A673 (cell line): ENCODE data around the gene TMEM266. TPM values are rescaled to one million over a fixed set of nuclear protein-coding genes. Genes with fewer than 3 reads are reported as not detected.

Experiments used
- BruUV-seq: library from RNA; stranded (reverse); fragments of 400-500 nt; replicated peaks from 2 replicates; lab custom pipeline; 2021; lab: Mats Ljungman, UMichigan
- CTCF ChIA-PET: fragments of 300-600 bp; sonication (Branson Sonifier 250); formaldehyde crosslinking; loops from one replicate; lab custom pipeline; 2022; ENCODE audit warnings: antibody characterized with exemption; lab: Charles Lee
- POLR2A ChIA-PET: fragments of 300-600 bp; sonication (Branson Sonifier 250); formaldehyde crosslinking; loops from one replicate; lab custom pipeline; 2022; ENCODE audit warnings: antibody characterized with exemption; ENCODE audit not compliant: low non-redundant PET; lab: Charles Lee
- DNase-seq: peaks from one replicate; pipeline ENCODE4 v3.0.0-alpha.2; 2015; ENCODE audit warnings: low spot score
- H3K27ac ChIP-seq: fragments of 200-600 bp; sonication (generic); 2 replicates; pipeline ENCODE4 v1.5.1; 2016; ENCODE audit warnings: mixed run types, low read depth, mild to moderate bottlenecking, mixed read lengths, antibody characterized with exemption, low read length; ENCODE audit not compliant: poor library complexity, severe bottlenecking
- H3K27me3 ChIP-seq: fragments of 200-600 bp; sonication (generic); replicated peaks from 2 replicates; pipeline ENCODE4 v1.6.1; 2017; ENCODE audit warnings: mixed run types, low read depth, mild to moderate bottlenecking, mixed read lengths, antibody characterized with exemption, low read length; ENCODE audit not compliant: insufficient read depth, poor library complexity
- H3K36me3 ChIP-seq: fragments of 200-600 bp; sonication (generic); 2 replicates; pipeline ENCODE4 v1.6.1; 2016; ENCODE audit warnings: mixed run types, mild to moderate bottlenecking, mixed read lengths, antibody characterized with exemption, low read length; ENCODE audit not compliant: insufficient read depth, poor library complexity, severe bottlenecking
- H3K4me1 ChIP-seq: fragments of 200-600 bp; sonication (generic); 2 replicates; pipeline ENCODE4 v1.6.1; 2017; ENCODE audit warnings: mixed run types, mild to moderate bottlenecking, mixed read lengths, antibody characterized with exemption, low read length; ENCODE audit not compliant: insufficient read depth, poor library complexity, severe bottlenecking
- H3K4me3 ChIP-seq: fragments of 200-600 bp; sonication (generic); 2 replicates; pipeline ENCODE4 v1.5.1; 2016; ENCODE audit warnings: low read depth, mixed run types, mild to moderate bottlenecking, mixed read lengths, low read length; ENCODE audit not compliant: poor library complexity, severe bottlenecking
- H3K9me3 ChIP-seq: fragments of 200-600 bp; sonication (generic); 2 replicates; pipeline ENCODE4 v1.6.1; 2016; ENCODE audit warnings: mixed run types, low read depth, mild to moderate bottlenecking, mixed read lengths, antibody characterized with exemption, low read length; ENCODE audit not compliant: poor library complexity, severe bottlenecking
- EZH2 ChIP-seq: fragments of 200-600 bp; sonication (generic); IDR thresholded peaks from 2 replicates; pipeline ENCODE4 v1.6.1; 2017; ENCODE audit warnings: borderline replicate concordance, low read depth, mild to moderate bottlenecking, mixed read lengths, antibody characterized with exemption, low read length; ENCODE audit not compliant: poor library complexity, severe bottlenecking
- intact Hi-C: fragments of 100-400 bp; cut with micrococcal nuclease; formaldehyde crosslinking; loops from one replicate; pipeline ENCODE4 v1.10.0; 2022; ENCODE audit not compliant: unreplicated experiment
- total RNA-seq: library from RNA; stranded (reverse); gene quantifications from 2 replicates; pipeline ENCODE4 v1.2.3, GENCODE V29; 2021
- TF ChIP-seq, protein P1 (sequence below): fragments of 300-800, 200-600 bp; sonication (generic); conservative IDR thresholded peaks from 2 replicates; pipeline ENCODE4 v1.5.1; 2017; ENCODE audit warnings: low read depth, mild to moderate bottlenecking, antibody characterized with exemption, low read length, moderate library complexity, mixed read lengths

TMEM266 gene
- total RNA-seq, 1 experiment from 2014 or later = not detected

- Histone ChIP-seq H3K4me3 (no peak overlapping the region), H3K36me3 (no peaks in the 10 kb centered on the region), H3K27me3 (no peaks in the 10 kb centered on the region), H3K9me3 (no peaks in the 10 kb centered on the region), H3K27ac (no peak overlapping the region), H3K4me1 (peaks cover 3% of the 10 kb centered on the region)
- CTCF ChIA-PET = interaction anchor here (1.3 kb wide), 1 partner anchor 139 kb away, joined by 4 read pairs; no protein-coding TSS in a partner anchor
- POLR2A ChIA-PET = no interaction called here
- BruUV-seq = no TSS peak
- no peak for TF ChIP-seq EZH2
- TF ChIP-seq, protein P1, sequence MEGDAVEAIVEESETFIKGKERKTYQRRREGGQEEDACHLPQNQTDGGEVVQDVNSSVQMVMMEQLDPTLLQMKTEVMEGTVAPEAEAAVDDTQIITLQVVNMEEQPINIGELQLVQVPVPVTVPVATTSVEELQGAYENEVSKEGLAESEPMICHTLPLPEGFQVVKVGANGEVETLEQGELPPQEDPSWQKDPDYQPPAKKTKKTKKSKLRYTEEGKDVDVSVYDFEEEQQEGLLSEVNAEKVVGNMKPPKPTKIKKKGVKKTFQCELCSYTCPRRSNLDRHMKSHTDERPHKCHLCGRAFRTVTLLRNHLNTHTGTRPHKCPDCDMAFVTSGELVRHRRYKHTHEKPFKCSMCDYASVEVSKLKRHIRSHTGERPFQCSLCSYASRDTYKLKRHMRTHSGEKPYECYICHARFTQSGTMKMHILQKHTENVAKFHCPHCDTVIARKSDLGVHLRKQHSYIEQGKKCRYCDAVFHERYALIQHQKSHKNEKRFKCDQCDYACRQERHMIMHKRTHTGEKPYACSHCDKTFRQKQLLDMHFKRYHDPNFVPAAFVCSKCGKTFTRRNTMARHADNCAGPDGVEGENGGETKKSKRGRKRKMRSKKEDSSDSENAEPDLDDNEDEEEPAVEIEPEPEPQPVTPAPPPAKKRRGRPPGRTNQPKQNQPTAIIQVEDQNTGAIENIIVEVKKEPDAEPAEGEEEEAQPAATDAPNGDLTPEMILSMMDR = peak; percentile 93
- intact Hi-C loops = loop anchor here (5.0 kb wide), 1 partner anchor 141 kb away; no protein-coding TSS in a partner anchor
- peak; percentile 84 for DNase-seq
These were observed 131.2 kb downstream of the TMEM266 start for GRCh38 chr15:76190751-76191538.

- ChIA-PET CTCF (interaction anchor here (1.3 kb wide), 1 partner anchor 138 kb away, joined by 4 read pairs; no protein-coding TSS in a partner anchor), POLR2A (no interaction called here)
- H3K27ac ChIP-seq = no peak overlapping the region
- TF ChIP-seq, protein P1 = no peak
- TF ChIP-seq EZH2 = no peak
- BruUV-seq = no TSS peak
- H3K27me3 ChIP-seq = no peaks in the 10 kb centered on the region
- no peaks in the 10 kb centered on the region for H3K9me3 ChIP-seq
- H3K4me3 ChIP-seq = no peak overlapping the region
- intact Hi-C loops = loop anchor here (5.0 kb wide), 1 partner anchor 141 kb away; no protein-coding TSS in a partner anchor
- H3K36me3 ChIP-seq = no peaks in the 10 kb centered on the region
- H3K4me1 ChIP-seq = peaks cover 7% of the 10 kb centered on the region
- no peak for DNase-seq
These were observed 131.9 kb downstream of the TMEM266 start for GRCh38 chr15:76191539-76192244.

DNA sequence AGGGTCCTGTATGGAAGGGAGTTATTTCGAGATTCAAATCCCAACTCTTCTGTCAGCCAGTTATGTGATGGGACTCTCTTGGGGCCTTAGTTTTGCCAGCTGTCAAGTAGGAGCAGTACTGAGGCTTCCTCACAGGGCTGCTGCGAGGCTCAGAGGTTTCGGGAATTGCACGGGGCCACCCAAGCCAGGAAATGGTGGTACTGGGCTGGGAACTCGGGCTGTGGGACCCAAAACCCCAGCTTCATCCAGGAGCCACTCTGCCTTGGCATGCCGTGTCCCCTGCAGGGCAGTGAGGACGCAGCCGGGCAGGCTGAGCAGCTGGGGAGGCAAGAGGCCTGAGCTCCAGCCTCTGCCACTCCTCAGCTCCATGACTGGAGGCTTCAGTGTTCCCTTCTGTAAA, 132.9 kb downstream of the TMEM266 start:
- no peak for DNase-seq
- H3K4me1 ChIP-seq = peaks cover 10% of the 10 kb centered on the region
- no peaks in the 10 kb centered on the region for H3K9me3 ChIP-seq
- no peaks in the 10 kb centered on the region for H3K36me3 ChIP-seq
- intact Hi-C loops = loop anchor here (5.0 kb wide), 1 partner anchor 140 kb away; no protein-coding TSS in a partner anchor
- POLR2A ChIA-PET = no interaction called here
- CTCF ChIA-PET = no interaction called here
- no peak overlapping the region for H3K27ac ChIP-seq
- TF ChIP-seq, protein P1 = no peak
- no peak for TF ChIP-seq EZH2
- BruUV-seq = no TSS peak
- H3K27me3 ChIP-seq = no peaks in the 10 kb centered on the region
- no peak overlapping the region for H3K4me3 ChIP-seq
